ENCODE data around the gene LSM14A.
"Not testable (repeated sequence)": the region's sequence is repeated elsewhere in the genome, so short reads cannot be mapped to it uniquely, and the experiment has no call there.

LSM14A gene

GRCh38 chr19:34232566-34233481 is 60.5 kb downstream of the LSM14A start:
- no peak for DNase-seq

GRCh38 chr19:34235425-34235940 is 63.2 kb downstream of the LSM14A start:
- no peak for DNase-seq

GRCh38 chr19:34236035-34236987 is 64.0 kb downstream of the LSM14A start:
- no peak for DNase-seq

GRCh38 chr19:34237283-34237682 is 65.0 kb downstream of the LSM14A start:
- DNase-seq = no peak

- no peak for DNase-seq
Observed at GRCh38 chr19:34237939-34238338, 65.6 kb downstream of the LSM14A start.

GRCh38 chr19:34241513-34242337 is 69.4 kb downstream of the LSM14A start:
- peak; percentile 96 for DNase-seq

- DNase-seq = not testable (repeated sequence)
Observed at GRCh38 chr19:34243138-34243875, 71.0 kb downstream of the LSM14A start.

GRCh38 chr19:34243876-34244578 is 71.7 kb downstream of the LSM14A start:
- no peak for DNase-seq

GRCh38 chr19:34244611-34245299 is 72.5 kb downstream of the LSM14A start:
- DNase-seq = peak; percentile 59

GRCh38 chr19:34246340-34246739 is 74.0 kb downstream of the LSM14A start:
- DNase-seq = no peak

- DNase-seq = no peak
Observed at GRCh38 chr19:34248941-34249340, 76.6 kb downstream of the LSM14A start.

- DNase-seq = not testable (repeated sequence)
Observed at GRCh38 chr19:34253167-34253566, 80.9 kb downstream of the LSM14A start.

GRCh38 chr19:34253681-34254045 is 81.4 kb downstream of the LSM14A start:
- not testable (repeated sequence) for DNase-seq

- peak; percentile 43 for DNase-seq
Observed at GRCh38 chr19:34254046-34254697, 81.9 kb downstream of the LSM14A start, which contains the start of gene GARRE1. GARRE1 (plus strand) TSS chr19:34254554; CDS start chr19:34300474, 45,920 bp downstream.

- DNase-seq = no peak
Observed at GRCh38 chr19:34254698-34255432, 82.6 kb downstream of the LSM14A start.

- no peak for DNase-seq
Observed at GRCh38 chr19:34255546-34255945, 83.2 kb downstream of the LSM14A start.

- DNase-seq = no peak
Observed at GRCh38 chr19:34256835-34257558, 84.7 kb downstream of the LSM14A start.

- no peak for DNase-seq
Observed at GRCh38 chr19:34257559-34257924, 85.2 kb downstream of the LSM14A start.

Data from NCI-H510A treated with DMSO at 0.1 percent for 48 hours (cell line).